NCI-H526 treated with DMSO at 0.1 percent for 48 hours (cell line): ENCODE data around the gene SLC9A2.

Source experiments
- DNase-seq: peaks from one replicate; lab custom pipeline; 2025; lab: John Stamatoyannopoulos, UW

Gene SLC9A2

GRCh38 chr2:102674836-102675235 is 55.5 kb downstream of the SLC9A2 start:
- no peak for DNase-seq

GRCh38 chr2:102677244-102678215 is 58.2 kb downstream of the SLC9A2 start:
- no peak for DNase-seq

GRCh38 chr2:102678442-102678841 is 59.1 kb downstream of the SLC9A2 start:
- no peak for DNase-seq

GRCh38 chr2:102686479-102687439 is 67.4 kb downstream of the SLC9A2 start:
- DNase-seq = no peak

GRCh38 chr2:102690012-102690411 is 70.7 kb downstream of the SLC9A2 start:
- DNase-seq = no peak

- no peak for DNase-seq
These were observed 77.1 kb downstream of the SLC9A2 start for GRCh38 chr2:102696463-102696862.

GRCh38 chr2:102698369-102699111 is 79.2 kb downstream of the SLC9A2 start:
- DNase-seq = no peak

- DNase-seq = peak; percentile 90
These were observed 84.0 kb downstream of the SLC9A2 start for GRCh38 chr2:102703305-102703704.

- peak; percentile 88 for DNase-seq
These were observed 84.4 kb downstream of the SLC9A2 start for GRCh38 chr2:102703748-102704147.

- no peak for DNase-seq
These were observed 85.2 kb downstream of the SLC9A2 start for GRCh38 chr2:102704531-102704930.

GRCh38 chr2:102707796-102708695 is 88.7 kb downstream of the SLC9A2 start:
- DNase-seq = no peak

- DNase-seq = no peak
These were observed 89.7 kb downstream of the SLC9A2 start for GRCh38 chr2:102708847-102709559.

- DNase-seq = no peak
These were observed 98.1 kb downstream of the SLC9A2 start for GRCh38 chr2:102717308-102718018.

- DNase-seq = no peak
These were observed 99.3 kb downstream of the SLC9A2 start for GRCh38 chr2:102718387-102719316.

GRCh38 chr2:102724016-102724490 is 104.7 kb downstream of the SLC9A2 start:
- DNase-seq = no peak

GRCh38 chr2:102724553-102724952 is 105.2 kb downstream of the SLC9A2 start:
- no peak for DNase-seq

GRCh38 chr2:102726128-102727087 is 107.1 kb downstream of the SLC9A2 start:
- no peak for DNase-seq
